HG02938 (cell line): ENCODE measurements around the gene IQGAP2.
A peak's percentile ranks its signal among the peaks of the same experiment; 100 is the strongest.
"Not testable (repeated sequence)": the region's sequence is repeated elsewhere in the genome, so short reads cannot be mapped to it uniquely, and the experiment has no call there.

Source experiments
- ATAC-seq: cut with Tn5 transposase; IDR thresholded peaks from one replicate; pipeline ENCODE4 v1.9.1; 2021; ENCODE audit warnings: mild to moderate bottlenecking, moderate library complexity; ENCODE audit not compliant: unreplicated experiment

The IQGAP2 gene

GRCh38 chr5:76532973-76533372 is 129.9 kb downstream of the IQGAP2 start:
- ATAC-seq = no peak

GRCh38 chr5:76535577-76535976 is 132.5 kb downstream of the IQGAP2 start:
- no peak for ATAC-seq

GRCh38 chr5:76537073-76537543 is 134.0 kb downstream of the IQGAP2 start:
- no peak for ATAC-seq

GRCh38 chr5:76542241-76542640 is 139.2 kb downstream of the IQGAP2 start:
- no peak for ATAC-seq

- no peak for ATAC-seq
Measured at GRCh38 chr5:76542887-76543690, 140.0 kb downstream of the IQGAP2 start.

GRCh38 chr5:76544268-76544926 is 141.3 kb downstream of the IQGAP2 start:
- ATAC-seq = no peak

- no peak for ATAC-seq
Measured at GRCh38 chr5:76545184-76545583, 142.1 kb downstream of the IQGAP2 start.

- ATAC-seq = no peak
Measured at GRCh38 chr5:76546497-76547102, 143.5 kb downstream of the IQGAP2 start.

- ATAC-seq = peak; percentile 64
Measured at GRCh38 chr5:76547242-76547890, 144.3 kb downstream of the IQGAP2 start.

GRCh38 chr5:76547891-76548524 is 144.9 kb downstream of the IQGAP2 start:
- ATAC-seq = no peak

- ATAC-seq = no peak
Measured at GRCh38 chr5:76548525-76549229, 145.6 kb downstream of the IQGAP2 start.

GRCh38 chr5:76550881-76551280 is 147.8 kb downstream of the IQGAP2 start:
- ATAC-seq = not testable (repeated sequence)

GRCh38 chr5:76552546-76552945 is 149.5 kb downstream of the IQGAP2 start:
- no peak for ATAC-seq

- no peak for ATAC-seq
Measured at GRCh38 chr5:76553251-76553650, 150.2 kb downstream of the IQGAP2 start.

- ATAC-seq = no peak
Measured at GRCh38 chr5:76555114-76555513, 152.0 kb downstream of the IQGAP2 start.

- ATAC-seq = no peak
Measured at GRCh38 chr5:76555717-76556116, 152.6 kb downstream of the IQGAP2 start.

- peak; percentile 97 for ATAC-seq
Measured at GRCh38 chr5:76556511-76557221, 153.6 kb downstream of the IQGAP2 start.

- ATAC-seq = no peak
Measured at GRCh38 chr5:76560952-76561891, 158.1 kb downstream of the IQGAP2 start.
